Measurements from ENCODE around the gene MFF.

DNA sequence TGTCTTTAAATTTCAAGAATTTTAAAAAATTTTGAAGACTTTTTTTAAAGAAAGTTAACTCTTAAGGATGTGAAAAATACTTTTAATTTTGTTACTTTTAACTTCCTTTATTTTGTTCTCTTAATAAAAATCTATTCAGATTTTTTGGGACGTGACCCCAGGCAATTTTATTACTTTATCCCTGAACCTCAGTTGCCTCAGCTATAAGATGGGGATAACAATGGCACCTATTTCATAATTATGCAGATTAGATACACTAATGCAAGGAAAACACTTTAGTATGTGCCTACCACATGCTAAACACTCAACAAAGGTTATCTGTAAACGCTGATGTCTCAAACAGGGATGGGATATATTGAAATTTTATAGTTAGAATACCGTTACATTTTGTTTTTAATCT lies 64.2 kb downstream of the MFF start:
- TF ChIP-seq, protein P1, sequence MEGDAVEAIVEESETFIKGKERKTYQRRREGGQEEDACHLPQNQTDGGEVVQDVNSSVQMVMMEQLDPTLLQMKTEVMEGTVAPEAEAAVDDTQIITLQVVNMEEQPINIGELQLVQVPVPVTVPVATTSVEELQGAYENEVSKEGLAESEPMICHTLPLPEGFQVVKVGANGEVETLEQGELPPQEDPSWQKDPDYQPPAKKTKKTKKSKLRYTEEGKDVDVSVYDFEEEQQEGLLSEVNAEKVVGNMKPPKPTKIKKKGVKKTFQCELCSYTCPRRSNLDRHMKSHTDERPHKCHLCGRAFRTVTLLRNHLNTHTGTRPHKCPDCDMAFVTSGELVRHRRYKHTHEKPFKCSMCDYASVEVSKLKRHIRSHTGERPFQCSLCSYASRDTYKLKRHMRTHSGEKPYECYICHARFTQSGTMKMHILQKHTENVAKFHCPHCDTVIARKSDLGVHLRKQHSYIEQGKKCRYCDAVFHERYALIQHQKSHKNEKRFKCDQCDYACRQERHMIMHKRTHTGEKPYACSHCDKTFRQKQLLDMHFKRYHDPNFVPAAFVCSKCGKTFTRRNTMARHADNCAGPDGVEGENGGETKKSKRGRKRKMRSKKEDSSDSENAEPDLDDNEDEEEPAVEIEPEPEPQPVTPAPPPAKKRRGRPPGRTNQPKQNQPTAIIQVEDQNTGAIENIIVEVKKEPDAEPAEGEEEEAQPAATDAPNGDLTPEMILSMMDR (conservative IDR thresholded peaks at IDR 0.05 in 1 of 2, IDR thresholded peaks at IDR 0.05 in 1 of 2; ENCODE audit: low read depth in 1 of 2, low read length in 2 of 2): no peak
- TF ChIP-seq EZH2 (IDR thresholded peaks at IDR 0.05; ENCODE audit: low read length, missing control alignments): no peak

Measured in fibroblast of lung (primary cell).